Stimulated activated CD4-positive, alpha-beta T cell treated with anti-CD3 and anti-CD28 coated beads, Interleukin-2, amount 100 ng/mL, for 4 hours (primary cell): Measurements from ENCODE around the gene CAPN13.

ENCODE experiments used
- DNase-seq: peaks from one replicate; pipeline ENCODE4 v3.0.0-alpha.2; 2020; ENCODE audit warnings: low read depth

Gene CAPN13

DNA sequence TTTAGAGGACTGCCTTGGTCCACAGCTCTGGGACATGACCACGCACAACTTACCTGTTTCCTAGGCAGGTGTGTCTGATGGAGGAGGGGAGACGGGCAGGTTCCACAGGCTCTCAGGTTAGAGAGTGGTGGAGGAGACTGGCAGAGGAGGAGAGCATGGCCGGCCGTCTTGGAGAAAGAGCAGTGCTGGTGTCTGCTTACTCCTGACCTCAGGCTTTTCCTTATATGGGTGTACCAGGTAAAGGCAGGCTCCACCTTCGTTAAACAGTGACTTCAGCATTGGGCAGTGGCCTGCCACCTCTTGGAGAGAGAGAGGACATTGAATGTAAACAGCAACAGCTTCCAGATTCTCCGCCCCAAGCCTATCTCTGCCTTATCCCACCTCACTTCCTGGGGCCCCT is at the start of gene CAPN13:
TSS of gene CAPN13 (minus strand) at position 198 of the 400 bp plus-strand sequence. CDS start 20,121 bp downstream, outside the sequence.
- DNase-seq, result no peak

DNA sequence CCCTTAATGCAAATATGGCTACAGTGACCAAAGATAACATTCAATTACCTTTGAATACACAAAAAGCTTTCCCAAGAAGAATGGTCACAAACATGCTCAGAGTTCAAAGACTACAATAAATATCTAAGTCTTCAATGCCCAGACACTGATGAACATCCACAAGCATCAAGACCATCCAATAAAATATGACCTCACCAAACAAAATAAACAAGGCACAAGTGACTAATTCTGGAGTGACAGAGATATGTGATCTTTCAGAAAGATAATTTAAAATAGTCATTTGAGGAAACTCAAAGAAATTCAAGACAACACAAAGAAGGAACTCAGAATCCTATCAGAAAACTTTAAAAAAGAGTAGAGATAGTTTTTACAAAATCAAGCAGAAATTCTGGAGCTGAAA is 40.6 kb upstream of the CAPN13 start:
- no peak for DNase-seq

DNA sequence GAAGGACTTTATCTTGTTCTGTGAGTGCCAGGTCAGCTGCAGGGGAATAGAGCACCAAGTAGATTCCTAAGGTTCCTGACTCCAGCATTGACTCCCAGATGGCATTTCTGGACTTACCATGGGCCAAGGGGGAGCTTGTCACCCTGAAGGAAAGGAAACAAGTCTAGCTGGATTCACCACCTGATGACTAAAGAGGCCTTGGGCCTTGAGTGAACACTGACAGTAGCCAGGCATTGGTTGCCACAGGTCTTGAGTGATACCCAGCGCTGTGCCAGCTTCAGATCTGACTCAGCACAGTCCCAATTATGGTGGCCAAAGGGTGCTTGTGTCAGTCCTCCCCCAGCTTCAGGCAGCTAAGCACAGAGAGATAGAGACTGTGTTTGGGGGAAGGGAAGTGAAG is 40.1 kb upstream of the CAPN13 start:
- no peak for DNase-seq

DNA sequence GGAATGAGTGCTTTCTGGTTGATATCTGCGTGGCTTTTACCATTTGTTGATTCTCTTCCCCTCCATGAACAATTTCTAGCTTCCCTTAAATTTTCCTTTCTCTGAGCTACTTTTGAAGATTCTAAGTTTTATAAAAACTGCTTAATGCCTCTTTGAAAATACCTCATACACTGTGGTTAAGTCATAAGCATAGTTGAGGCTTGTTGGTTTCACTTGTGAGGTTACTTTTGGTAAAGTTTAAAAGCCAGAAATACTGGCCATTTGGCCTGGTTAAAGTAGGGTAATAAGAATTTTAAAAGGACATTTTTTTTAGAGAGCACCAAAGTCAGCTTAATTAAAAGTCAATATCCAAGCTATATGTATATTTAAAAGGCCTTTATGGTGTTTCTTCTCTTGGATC is 21.3 kb upstream of the CAPN13 start:
- DNase-seq, result no peak

DNA sequence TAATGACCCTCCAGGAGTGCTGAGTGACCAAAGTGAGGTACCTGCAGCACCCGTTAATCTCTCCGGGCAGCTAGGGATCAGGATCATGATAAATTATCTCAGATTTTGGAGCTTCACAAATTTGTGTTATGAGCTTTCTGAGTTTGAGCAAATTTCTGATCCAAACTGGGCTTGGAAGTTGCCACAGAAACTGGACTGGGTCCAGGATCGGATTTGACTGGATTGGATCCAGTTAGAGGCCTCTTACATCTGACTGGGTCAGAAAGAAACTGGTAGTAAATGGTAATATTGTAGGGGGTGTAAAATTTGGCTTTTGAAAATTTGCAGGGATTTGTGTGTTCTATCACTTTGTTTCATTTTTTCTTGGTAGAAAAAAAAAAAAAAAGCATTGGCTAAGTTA is 19.7 kb upstream of the CAPN13 start:
- no peak for DNase-seq

- DNase-seq, result no peak
Measured at GRCh38 chr2:30826481-30826880, 19.2 kb upstream of the CAPN13 start.

GRCh38 chr2:30823452-30823851 is 16.2 kb upstream of the CAPN13 start:
- no peak for DNase-seq

GRCh38 chr2:30821960-30822359 is 14.7 kb upstream of the CAPN13 start:
- no peak for DNase-seq

DNA sequence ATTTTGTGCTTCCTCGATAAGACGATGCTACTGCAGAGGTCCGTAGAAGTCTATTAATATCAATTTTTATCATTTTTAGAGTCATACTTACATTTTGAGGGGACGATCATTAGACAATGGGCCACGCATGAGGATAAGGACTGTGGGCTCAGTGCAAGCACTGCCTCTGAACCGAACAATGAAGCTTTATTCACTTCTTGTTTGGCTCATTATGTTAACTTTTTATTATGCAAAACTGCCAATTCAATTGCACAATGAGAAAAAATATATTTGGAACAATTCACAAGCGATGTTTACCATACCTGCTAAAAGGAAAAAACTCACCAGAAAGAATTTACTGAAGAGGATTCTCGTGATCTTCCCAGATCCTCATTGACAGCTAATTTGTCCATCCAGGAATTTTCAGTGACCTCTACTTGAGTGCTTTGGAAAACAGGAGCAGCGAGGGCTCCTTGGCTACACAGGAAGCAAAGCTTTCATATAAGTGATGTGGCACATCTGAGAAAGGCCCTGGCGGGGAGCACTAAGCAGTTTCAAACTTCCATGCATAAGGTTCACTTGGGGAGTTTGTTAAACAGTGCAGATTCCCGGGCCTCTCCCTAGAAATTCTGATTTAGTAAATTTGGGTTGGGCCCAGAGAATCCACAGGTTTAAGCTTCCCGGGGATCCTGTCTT is 13.3 kb upstream of the CAPN13 start:
- DNase-seq, result no peak

- no peak for DNase-seq
Measured at GRCh38 chr2:30809938-30810337, 2.7 kb upstream of the CAPN13 start.

GRCh38 chr2:30808695-30809094 is 1.4 kb upstream of the CAPN13 start:
- no peak for DNase-seq

DNA sequence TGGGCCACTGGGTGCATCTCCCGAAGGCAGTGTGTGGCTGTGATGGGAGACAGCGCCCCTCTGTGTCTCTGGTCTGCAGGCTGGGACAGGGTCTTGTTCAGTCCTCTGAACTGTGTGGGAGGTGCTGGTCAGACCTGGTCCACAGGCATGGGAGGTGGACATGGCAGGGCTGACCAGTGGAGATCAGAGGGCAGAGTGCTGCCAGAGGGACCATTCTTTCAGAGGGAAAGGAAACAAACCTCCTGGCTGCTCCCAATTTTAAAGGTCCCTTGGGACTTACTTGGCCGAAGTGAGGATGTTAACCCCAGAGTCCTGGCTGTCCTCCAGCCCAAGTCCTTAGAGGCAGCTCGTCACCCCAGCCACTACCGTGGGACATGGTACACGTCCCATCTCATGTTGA is 4.0 kb downstream of the CAPN13 start:
- DNase-seq, result no peak

- DNase-seq, result no peak
Measured at GRCh38 chr2:30802611-30803010, 4.6 kb downstream of the CAPN13 start.

DNA sequence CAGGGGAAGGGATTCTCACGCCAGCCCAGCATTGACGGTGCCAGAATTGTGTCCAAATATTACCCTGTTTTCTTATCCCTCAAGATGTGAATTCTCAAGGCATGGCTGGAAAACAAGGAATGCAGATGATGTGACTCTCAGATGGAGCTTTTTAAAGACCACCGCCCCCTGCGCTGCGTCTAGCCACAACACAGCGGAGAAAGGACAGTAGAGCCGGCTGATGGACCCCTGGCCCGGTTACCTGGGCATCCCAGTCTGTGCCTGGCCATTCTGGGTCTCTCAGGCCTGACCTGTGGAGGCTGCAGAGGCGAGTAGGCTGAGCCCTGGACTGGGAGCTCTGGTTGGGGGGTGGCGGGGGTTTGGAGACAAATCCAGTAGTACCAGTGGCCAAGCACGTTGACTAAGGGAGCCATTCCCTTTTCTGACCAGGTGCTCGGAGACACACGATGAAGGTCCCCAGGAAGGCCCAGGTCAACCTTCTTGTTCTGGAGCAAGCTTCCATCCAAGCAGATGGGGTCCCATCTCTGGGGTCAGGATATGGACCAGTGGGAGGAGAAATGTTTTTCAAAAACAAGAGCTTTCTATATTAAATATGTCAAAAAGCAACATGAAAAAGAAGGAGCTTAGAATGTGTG is 5.3 kb downstream of the CAPN13 start:
- no peak for DNase-seq

GRCh38 chr2:30800159-30800558 is 7.1 kb downstream of the CAPN13 start:
- DNase-seq, result no peak

- DNase-seq, result no peak
Measured at GRCh38 chr2:30799366-30799765, 7.9 kb downstream of the CAPN13 start.

GRCh38 chr2:30798536-30798991 is 8.7 kb downstream of the CAPN13 start:
- DNase-seq, result no peak

DNA sequence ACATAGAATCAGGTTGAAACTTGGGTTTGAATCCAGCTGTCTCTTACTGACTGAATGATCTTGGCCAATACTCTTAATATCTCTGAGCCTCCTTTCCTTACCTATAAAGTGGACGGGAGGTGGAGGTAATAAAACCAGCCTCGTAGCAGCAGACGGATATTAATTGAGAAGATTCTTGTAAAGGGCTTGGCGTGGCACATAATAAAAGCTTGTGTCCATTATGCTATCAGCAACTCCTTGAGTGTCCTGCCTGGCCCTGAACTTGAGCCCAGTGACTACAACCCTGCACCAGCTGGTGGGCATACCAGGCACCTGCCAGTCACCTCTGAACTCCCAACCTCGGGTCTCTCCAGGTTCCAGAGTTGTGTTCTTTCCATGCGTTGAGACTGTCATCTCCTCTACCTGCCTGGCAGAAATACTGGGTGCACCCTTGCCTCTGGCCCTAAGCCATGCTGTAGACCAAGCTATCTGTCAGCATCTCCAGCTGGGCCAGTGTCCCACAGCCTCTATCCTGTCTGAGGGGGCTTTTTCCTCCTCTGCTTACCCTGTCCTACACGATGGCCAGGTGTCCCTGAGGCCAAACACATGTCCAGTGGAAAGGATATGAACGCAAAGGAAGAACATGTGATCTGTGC is 9.7 kb downstream of the CAPN13 start:
- DNase-seq, result no peak

DNA sequence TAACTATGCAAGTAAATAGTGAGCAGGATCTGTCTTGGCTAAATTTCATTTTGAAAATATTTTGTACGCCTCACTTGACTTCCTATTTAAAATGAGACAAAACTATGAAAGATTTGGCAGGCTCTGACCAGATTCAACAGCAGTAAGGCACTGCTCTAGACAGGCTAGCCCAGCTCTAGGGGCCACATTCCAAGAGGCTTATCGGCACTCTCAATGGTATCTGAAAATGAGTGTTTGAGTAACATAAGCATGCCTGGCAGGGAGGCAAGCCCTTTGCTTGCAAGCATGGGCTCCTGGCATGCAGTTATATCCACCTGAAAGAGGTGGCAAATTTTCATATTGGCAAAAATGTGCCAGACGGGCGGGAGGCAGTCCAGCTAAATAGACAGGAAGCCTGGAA is 10.5 kb downstream of the CAPN13 start:
- no peak for DNase-seq

- no peak for DNase-seq
Measured at GRCh38 chr2:30792521-30792920, 14.7 kb downstream of the CAPN13 start.

DNA sequence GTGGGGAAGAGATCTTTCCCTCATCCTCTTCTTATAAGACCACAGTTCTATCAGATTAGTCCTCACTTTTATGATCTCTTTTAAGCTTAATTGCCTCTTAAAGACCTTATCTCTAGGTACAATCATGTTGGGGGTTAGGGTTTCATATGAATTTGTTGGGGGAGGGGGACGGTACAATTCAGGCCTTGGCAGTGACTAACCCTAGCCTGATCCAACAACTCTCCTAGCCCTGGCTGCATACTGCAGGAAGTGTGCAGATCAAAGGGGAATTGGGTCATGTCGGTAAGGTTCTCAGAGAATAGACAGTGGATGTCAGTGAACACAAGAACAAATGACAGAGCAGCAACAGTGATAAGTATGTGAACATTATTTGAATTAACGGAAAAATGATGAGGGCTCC is 16.4 kb downstream of the CAPN13 start:
- no peak for DNase-seq

- no peak for DNase-seq
Measured at GRCh38 chr2:30789670-30790210, 17.5 kb downstream of the CAPN13 start.
